GM12891 (cell line): ENCODE data around the gene RUVBL2.

Experiments used
- POLR2A ChIP-seq: IDR thresholded peaks from 2 replicates; pipeline ENCODE4 v1.6.1; 2011; ENCODE audit warnings: low read depth, low read length, control low read depth
- POLR2AphosphoS5 ChIP-seq: IDR thresholded peaks from 2 replicates; pipeline ENCODE4 v1.6.1; 2011; ENCODE audit warnings: low read depth, low read length, control low read depth
- POU2F2 ChIP-seq: IDR thresholded peaks from 2 replicates; pipeline ENCODE4 v1.6.1; 2011; ENCODE audit warnings: low read depth, mild to moderate bottlenecking, control low read depth, low read length, moderate library complexity
- TAF1 ChIP-seq: IDR thresholded peaks from 2 replicates; pipeline ENCODE4 v1.6.1; 2011; ENCODE audit warnings: low read depth, low read length, control low read depth

DNA sequence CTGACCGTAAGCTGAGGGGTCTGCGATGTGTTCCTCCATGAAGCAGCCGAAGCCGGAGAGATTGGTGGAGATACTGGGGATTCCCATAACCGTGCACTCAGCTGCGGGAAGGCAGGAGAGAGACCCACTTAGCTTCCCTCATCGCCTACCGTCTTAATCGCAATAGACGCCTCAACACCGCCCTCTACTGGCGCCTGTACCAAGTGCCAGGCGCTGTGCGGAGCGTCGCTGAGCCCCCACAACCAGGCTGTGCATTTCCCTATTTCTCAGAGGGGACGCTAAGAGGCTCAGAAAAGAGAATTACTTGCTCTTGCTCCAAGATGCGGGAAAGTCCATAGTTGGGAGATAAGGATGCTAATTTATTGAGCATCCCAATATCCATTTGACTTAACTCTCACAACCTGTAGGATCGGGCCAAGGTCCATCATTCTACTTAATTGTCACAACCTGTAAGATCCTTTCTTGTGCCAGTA, 22.7 kb upstream of the RUVBL2 start:
- no peak for TF ChIP-seq POLR2AphosphoS5
- no peak for TF ChIP-seq POLR2A
- TF ChIP-seq TAF1: no peak
- TF ChIP-seq POU2F2: no peak
